ENCODE measurements around the gene SNAP23. TPM values are rescaled to one million over a fixed set of nuclear protein-coding genes. Genes with fewer than 3 reads are reported as not detected.

The SNAP23 gene
- total and polyA plus RNA-seq, 2 experiments from 2014 or later, result 58.8 to 88.1 TPM

DNA sequence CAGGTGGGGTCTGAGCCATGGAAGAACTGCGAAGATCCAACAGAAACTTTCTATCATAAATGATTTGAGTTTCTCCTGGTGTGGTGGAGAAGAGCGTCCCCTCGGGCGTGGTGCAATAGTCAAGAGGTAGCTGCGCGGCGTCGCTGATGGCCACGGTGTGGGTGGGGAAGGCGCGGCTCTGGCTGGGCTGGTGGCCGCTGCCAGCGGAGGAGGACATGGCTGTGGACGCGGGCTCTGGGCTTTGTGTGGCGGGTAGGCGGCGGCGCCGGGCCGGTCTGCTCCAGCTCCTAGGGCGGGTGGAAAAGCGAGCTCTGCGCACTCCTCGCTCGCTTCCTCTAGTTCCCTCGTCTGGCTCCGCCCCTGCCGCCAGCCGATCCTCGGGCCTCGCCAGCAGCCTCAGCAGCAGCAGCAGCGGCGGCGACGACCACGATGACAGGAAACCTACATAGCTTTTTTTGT lies 85.9 kb downstream of the SNAP23 start:
- peak overlapping the region; percentile 89; the same call in 1 of the 2 replicates for H2AFZ ChIP-seq
- H3K27ac Mint-ChIP-seq, result peak overlapping the region; percentile 25; the same call in 1 of the 2 replicates

More for the DNA sequence above, 85.9 kb downstream of the SNAP23 start:
- Histone ChIP-seq H4K20me1 (replicated peaks; ENCODE audit: insufficient read depth) (peaks cover 18% of the 10 kb centered on the region; the same call in 1 of the 2 replicates), H3K9me2 (ENCODE audit: insufficient read depth) (no peaks in the 10 kb centered on the region), H3K79me2 (replicated peaks; ENCODE audit: insufficient read depth) (peaks cover 8% of the 10 kb centered on the region), H3F3A (replicated peaks; ENCODE audit: low read depth) (peaks cover 3% of the 10 kb centered on the region; the same call in 1 of the 2 replicates), H3K4me1 (ENCODE audit: insufficient read depth) (peaks cover 29% of the 10 kb centered on the region), H3K27me3 (ENCODE audit: insufficient read depth) (peaks cover 57% of the 10 kb centered on the region), H3K4me3 (peak overlapping the region; percentile 62), H3K4me2 (peak overlapping the region; percentile 85), H3K27ac (ENCODE audit: low read depth) (no peak overlapping the region), H3K36me3 (ENCODE audit: insufficient read depth) (no peaks in the 10 kb centered on the region)
- Mint-ChIP-seq H3K4me3 (peak overlapping the region; percentile 81), H3K36me3 (ENCODE audit: low read depth) (no peaks in the 10 kb centered on the region), H3K27me3 (ENCODE audit: insufficient read depth, low read depth, poor library complexity) (peaks cover 28% of the 10 kb centered on the region), H3K9me3 (no peaks in the 10 kb centered on the region), H3K4me1 (peaks cover 35% of the 10 kb centered on the region)
- DNase-seq (ENCODE audit: low spot score) (peak; percentile 95), ATAC-seq (peak; percentile 97)
- peak; percentile 44 for TF ChIP-seq POLR2AphosphoS5 (IDR thresholded peaks at IDR 0.05; ENCODE audit: low read depth)
- TF ChIP-seq REST (IDR thresholded peaks at IDR 0.05; ENCODE audit: unreplicated experiment), result no peak

Other genes with a start within 250 kb of the SNAP23 start
- 11.1 and 12.6 TPM in 2 replicates for gene GANC, start 222.4 kb upstream of the SNAP23 start, total RNA-seq (2014; rRNA removed; shearing (Covaris generic))
- 7.4 and 8.3 TPM in 2 replicates for gene GANC, start 222.4 kb upstream of the SNAP23 start, polyA plus RNA-seq (2016; fragmentation: Nextera tagmentation; extraction: Ambion mirVana)
- 38.8 and 43.5 TPM in 2 replicates for gene TMEM87A, start 222.2 kb upstream of the SNAP23 start, total RNA-seq (2014; rRNA removed; shearing (Covaris generic))
- gene TMEM87A, start 222.2 kb upstream of the SNAP23 start, polyA plus RNA-seq (2016; fragmentation: Nextera tagmentation; extraction: Ambion mirVana), result 41.8 and 42.0 TPM in 2 replicates
- gene CAPN3, start 136.1 kb upstream of the SNAP23 start, total RNA-seq (2014; rRNA removed; shearing (Covaris generic)), result 1.1 and 2.1 TPM in 2 replicates
- gene CAPN3, start 136.1 kb upstream of the SNAP23 start, polyA plus RNA-seq (2016; fragmentation: Nextera tagmentation; extraction: Ambion mirVana), result 0.37 and 0.84 TPM in 2 replicates
- gene ZNF106, start 4.5 kb upstream of the SNAP23 start, total RNA-seq (2014; rRNA removed; shearing (Covaris generic)), result 46.5 and 48.0 TPM in 2 replicates
- gene ZNF106, start 4.5 kb upstream of the SNAP23 start, polyA plus RNA-seq (2016; fragmentation: Nextera tagmentation; extraction: Ambion mirVana), result 39.6 and 53.7 TPM in 2 replicates
- 9.0 and 19.5 TPM in 2 replicates for gene LRRC57, start 53.2 kb downstream of the SNAP23 start, total RNA-seq (2014; rRNA removed; shearing (Covaris generic))
- 3.9 and 5.4 TPM in 2 replicates for gene LRRC57, start 53.2 kb downstream of the SNAP23 start, polyA plus RNA-seq (2016; fragmentation: Nextera tagmentation; extraction: Ambion mirVana)
- gene HAUS2, start 53.2 kb downstream of the SNAP23 start, total RNA-seq (2014; rRNA removed; shearing (Covaris generic)), result 30.9 and 78.6 TPM in 2 replicates
- gene HAUS2, start 53.2 kb downstream of the SNAP23 start, polyA plus RNA-seq (2016; fragmentation: Nextera tagmentation; extraction: Ambion mirVana), result 32.7 and 39.1 TPM in 2 replicates
- gene STARD9, start 80.0 kb downstream of the SNAP23 start, total RNA-seq (2014; rRNA removed; shearing (Covaris generic)), result 4.7 and 6.2 TPM in 2 replicates
- 1.2 and 1.8 TPM in 2 replicates for gene STARD9, start 80.0 kb downstream of the SNAP23 start, polyA plus RNA-seq (2016; fragmentation: Nextera tagmentation; extraction: Ambion mirVana)
- 14.7 and 15.8 TPM in 2 replicates for gene CDAN1, start 241.5 kb downstream of the SNAP23 start, total RNA-seq (2014; rRNA removed; shearing (Covaris generic))
- 6.0 and 6.6 TPM in 2 replicates for gene CDAN1, start 241.5 kb downstream of the SNAP23 start, polyA plus RNA-seq (2016; fragmentation: Nextera tagmentation; extraction: Ambion mirVana)

Measured in GM23338 (cell line).